GM12878 (cell line): ENCODE results near the gene NME5. TPM values are rescaled to one million over a fixed set of nuclear protein-coding genes. Genes with fewer than 3 reads are reported as not detected.

Source experiments
- ATAC-seq: fragments of 200-7000 bp; cut with Tn5 transposase; 3 replicates; pipeline ENCODE4 v1.9.1; 2020; ENCODE audit warnings: mild to moderate bottlenecking, moderate library complexity
- BruUV-seq: library from RNA; stranded (reverse); fragments of 400-500 nt; replicated peaks from 2 replicates; lab custom pipeline; 2021; lab: Mats Ljungman, UMichigan
- CTCF ChIA-PET: fragments of 300-600 bp; sonication (Branson Sonifier 250); formaldehyde crosslinking; extraction: SDS; loops from one replicate; lab custom pipeline; 2021; ENCODE audit warnings: inconsistent platforms; lab: Yijun Ruan, JAX
- POLR2A ChIA-PET: fragments of 350-600 bp; formaldehyde crosslinking; extraction: SDS; loops from one replicate; lab custom pipeline; 2021; ENCODE audit warnings: inconsistent platforms; lab: Charles Lee
- RAD21 ChIA-PET: fragments of 300-600 bp; sonication (Branson Sonifier 250); formaldehyde crosslinking; loops from one replicate; lab custom pipeline; 2023; ENCODE audit warnings: antibody characterized with exemption; ENCODE audit not compliant: unreplicated experiment; lab: Charles Lee
- SMC1A ChIA-PET: fragments of 300-600 bp; sonication (Branson Sonifier 250); formaldehyde crosslinking; loops from one replicate; lab custom pipeline; 2023; ENCODE audit not compliant: unreplicated experiment, uncharacterized antibody; lab: Charles Lee
- DNase-seq: peaks from one replicate; pipeline ENCODE4 v3.0.0-alpha.2; 2011; ENCODE audit warnings: low read depth, low spot score
- FAIRE-seq: peaks from 3 replicates; lab custom pipeline; 2011; peaks lifted over from hg19 to GRCh38; lab: Jason Lieb, UNC
- H2AFZ ChIP-seq: 2 replicates; pipeline ENCODE4 v1.6.0; 2011; ENCODE audit warnings: low read depth, low read length, control low read depth; ENCODE audit not compliant: control insufficient read depth
- H3K27ac ChIP-seq: 2 replicates; pipeline ENCODE4 v1.5.1; 2011; ENCODE audit warnings: control low read depth; ENCODE audit not compliant: control insufficient read depth, insufficient read depth
- H3K27me3 ChIP-seq, 2 experiments: replicated peaks in 1 of 2; 2 replicates each; pipeline versions ENCODE4 v1.6.0 to v1.6.1; 2011; ENCODE audit warnings: low read length in 1 of 2; ENCODE audit not compliant: control insufficient read depth in 2 of 2, insufficient read depth in 2 of 2
- H3K36me3 ChIP-seq, 2 experiments: 2 replicates each; pipeline ENCODE4 v1.5.1; 2011; ENCODE audit warnings: low read length in 1 of 2; ENCODE audit not compliant: control insufficient read depth in 2 of 2, insufficient read depth in 2 of 2
- H3K4me1 ChIP-seq: 2 replicates; pipeline ENCODE4 v1.6.1; 2011; ENCODE audit warnings: mild to moderate bottlenecking, low read length, moderate library complexity, mixed read lengths; ENCODE audit not compliant: control insufficient read depth, insufficient read depth
- H3K4me2 ChIP-seq: 2 replicates; pipeline ENCODE4 v1.6.0; 2011; ENCODE audit warnings: control low read depth; ENCODE audit not compliant: control insufficient read depth, insufficient read depth
- H3K4me3 ChIP-seq: fragments of 200-600 bp; sonication (generic); 2 replicates; pipeline ENCODE4 v1.5.1; 2016
- H3K79me2 ChIP-seq: 2 replicates; pipeline ENCODE4 v1.6.0; 2011; ENCODE audit warnings: low read length; ENCODE audit not compliant: control insufficient read depth, insufficient read depth
- H3K9ac ChIP-seq: 2 replicates; pipeline ENCODE4 v1.8.0; 2011; ENCODE audit warnings: low read length, control low read depth, mixed read lengths; ENCODE audit not compliant: control insufficient read depth, insufficient read depth
- H3K9me3 ChIP-seq: replicated peaks from 3 replicates; pipeline ENCODE4 v1.5.1; 2011; ENCODE audit warnings: mild to moderate bottlenecking, low read length; ENCODE audit not compliant: control insufficient read depth, insufficient read depth
- H4K20me1 ChIP-seq: 2 replicates; pipeline ENCODE4 v1.6.0; 2011; ENCODE audit not compliant: control insufficient read depth, insufficient read depth
- FOXK2 ChIP-seq: fragments of 450-650 bp; IDR thresholded peaks from 2 replicates; pipeline ENCODE4 v1.6.1; 2017; ENCODE audit warnings: mild to moderate bottlenecking, moderate library complexity
- SMAD5 ChIP-seq: IDR thresholded peaks from 2 replicates; pipeline ENCODE4 v1.6.1; 2016; ENCODE audit warnings: antibody characterized with exemption, low read depth
- WGBS: methylation state at CpG from one replicate; pipeline ENCODE4 v1.1.6; 2016; ENCODE audit warnings: low lambda C conversion rate; ENCODE audit not compliant: insufficient replicate concordance, insufficient coverage; ENCODE audit errors: missing lambda C conversion rate; 5-methylcytosine and 5-hydroxymethylcytosine counted together
- in situ Hi-C: fragments of 300-500 bp; cut with MboI; formaldehyde crosslinking; loops from 9 replicates; pipeline ENCODE4 v1.14.3; 2018; ENCODE audit warnings: mixed read lengths
- intact Hi-C: fragments of 100-400 bp; cut with micrococcal nuclease; formaldehyde crosslinking; loops from one replicate; pipeline ENCODE4 v1.14.2; 2022; ENCODE audit not compliant: unreplicated experiment
- polyA plus RNA-seq, 11 experiments: library from polyadenylated mRNA; depleted of rRNA in 4 of 11; unstranded in 6 of 11; stranded (reverse) in 5 of 11; fragments of >200 nt; fragmentation: Nextera tagmentation in 4 of 11; fragmentation: Illumina TruSeq in 1 of 11; extraction: Ambion mirVana in 4 of 11; extraction: Trizol in 1 of 11; gene quantifications; 1 replicate in 1 of 11; 2 replicates in 10 of 11; pipeline versions ENCODE4 v1.2.1 to v1.2.3, GENCODE V29; 2011 to 2016; ENCODE audit warnings: inconsistent platforms in 2 of 11, missing spikeins in 2 of 11, low read depth in 1 of 11
- total RNA-seq, 4 experiments: library from RNA; depleted of rRNA in 3 of 4; stranded (reverse); fragments of >200 nt in 3 of 4; fragmentation: Illumina TruSeq in 1 of 4; extraction: Trizol in 1 of 4; gene quantifications; 2 replicates each; pipeline versions ENCODE4 v1.2.1 to v1.2.3, GENCODE V29; 2013 to 2021
- TF ChIP-seq, protein P1 (sequence below), 3 experiments: IDR thresholded peaks in 2 of 3; conservative IDR thresholded peaks in 1 of 3; 2 replicates each; pipeline ENCODE4 v1.5.1; 2011; ENCODE audit warnings: low read depth in 3 of 3, low read length in 3 of 3, mild to moderate bottlenecking in 3 of 3, control low read depth in 2 of 3, moderate library complexity in 2 of 3, inconsistent platforms in 1 of 3, mixed read lengths in 1 of 3; ENCODE audit not compliant: control insufficient read depth in 2 of 3, insufficient read depth in 1 of 3; ENCODE audit errors: extremely low read depth in 1 of 3

Gene NME5
- total and polyA plus RNA-seq, 10 of the 15 experiments (the other 5 are each of a cell fraction or from before 2014, with no cell fraction given) = 0.22 to 0.52 TPM; not detected in 8

DNA sequence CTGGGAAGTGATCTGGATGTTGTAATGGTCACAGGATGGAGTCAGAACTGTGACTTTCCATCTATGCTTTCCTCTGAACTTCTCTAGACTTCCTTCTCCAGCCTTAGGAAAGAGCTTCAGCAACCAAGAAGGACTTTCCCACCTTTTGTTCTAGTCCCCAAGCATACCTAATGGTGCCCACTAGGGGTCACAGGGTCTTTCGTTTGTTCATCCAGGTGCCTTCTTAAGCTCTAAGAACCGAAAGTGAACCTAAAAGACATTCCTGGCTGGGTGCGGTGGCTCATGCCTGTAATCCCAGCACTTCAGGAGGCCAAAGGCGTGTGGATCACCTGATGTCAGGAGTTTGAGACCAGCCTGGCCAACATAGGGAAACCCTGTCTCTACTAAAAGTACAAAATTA is 57.2 kb downstream of the NME5 start:
- ChIA-PET CTCF (interaction anchor here (0.6 to 12.1 kb wide), 5 partner anchors 9 to 459 kb away, joined by 3 to 243 read pairs (median 16); no protein-coding TSS in a partner anchor), RAD21 (interaction anchor here (1.2 to 2.0 kb wide), 3 partner anchors 47 to 51 kb away, joined by 3 to 14 read pairs (median 4); no protein-coding TSS in a partner anchor), SMC1A (interaction anchor here (0.9 to 7.0 kb wide), 7 partner anchors 40 to 146 kb away, joined by 3 to 87 read pairs (median 3); no protein-coding TSS in a partner anchor), POLR2A (interaction anchor here (0.6 to 1.3 kb wide), 2 partner anchors 60 to 193 kb away, joined by 3 read pairs; no protein-coding TSS in a partner anchor)
- Histone ChIP-seq H3K9me3 (no peaks in the 10 kb centered on the region), H4K20me1 (no peaks in the 10 kb centered on the region), H3K4me1 (peaks cover 7% of the 10 kb centered on the region), H3K27me3 (no peaks in the 10 kb centered on the region), H3K27ac (no peak overlapping the region; the same call in 1 of the 2 replicates), H3K9ac (no peak overlapping the region), H3K36me3 (no peaks in the 10 kb centered on the region), H2AFZ (peak overlapping the region; percentile 21; the same call in 1 of the 2 replicates), H3K4me2 (no peak overlapping the region), H3K4me3 (no peak overlapping the region), H3K79me2 (no peaks in the 10 kb centered on the region)
- intact Hi-C loops = no loop called here
- DNase-seq = no peak
- TF ChIP-seq FOXK2 = no peak
- TF ChIP-seq, protein P1, sequence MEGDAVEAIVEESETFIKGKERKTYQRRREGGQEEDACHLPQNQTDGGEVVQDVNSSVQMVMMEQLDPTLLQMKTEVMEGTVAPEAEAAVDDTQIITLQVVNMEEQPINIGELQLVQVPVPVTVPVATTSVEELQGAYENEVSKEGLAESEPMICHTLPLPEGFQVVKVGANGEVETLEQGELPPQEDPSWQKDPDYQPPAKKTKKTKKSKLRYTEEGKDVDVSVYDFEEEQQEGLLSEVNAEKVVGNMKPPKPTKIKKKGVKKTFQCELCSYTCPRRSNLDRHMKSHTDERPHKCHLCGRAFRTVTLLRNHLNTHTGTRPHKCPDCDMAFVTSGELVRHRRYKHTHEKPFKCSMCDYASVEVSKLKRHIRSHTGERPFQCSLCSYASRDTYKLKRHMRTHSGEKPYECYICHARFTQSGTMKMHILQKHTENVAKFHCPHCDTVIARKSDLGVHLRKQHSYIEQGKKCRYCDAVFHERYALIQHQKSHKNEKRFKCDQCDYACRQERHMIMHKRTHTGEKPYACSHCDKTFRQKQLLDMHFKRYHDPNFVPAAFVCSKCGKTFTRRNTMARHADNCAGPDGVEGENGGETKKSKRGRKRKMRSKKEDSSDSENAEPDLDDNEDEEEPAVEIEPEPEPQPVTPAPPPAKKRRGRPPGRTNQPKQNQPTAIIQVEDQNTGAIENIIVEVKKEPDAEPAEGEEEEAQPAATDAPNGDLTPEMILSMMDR (IDR thresholded peaks at IDR 0.05 in 2 of 3, conservative IDR thresholded peaks at IDR 0.05 in 1 of 3; ENCODE audit: control insufficient read depth in 2 of 3, extremely low read depth in 1 of 3, insufficient read depth in 1 of 3, low read depth in 3 of 3, low read length in 3 of 3) = peak in 1 of 3 experiments; percentile 17; a peak in 1 of 6 replicates
- no peak for TF ChIP-seq SMAD5
- BruUV-seq = no TSS peak
- 0 out of 3 replicates have a peak, but pooled peaks have one; percentile 17 for ATAC-seq
- FAIRE-seq = no peak
- in situ Hi-C loops = loop anchor here (10.0 to 25.0 kb wide), 2 partner anchors 53 to 745 kb away; partner anchors contain the start of gene NME5
- whole genome bisulfite sequencing = 72% methylated on average over 4 of the region's 4 CpGs
